ENCODE measurements around the gene RRP9. TPM values are rescaled to one million over a fixed set of nuclear protein-coding genes. Genes with fewer than 3 reads are reported as not detected.

The RRP9 gene
- total RNA-seq, 2 donors from 2014 or later = 8.0 to 13.2 TPM

GRCh38 chr3:51933471-51934138 is 8.1 kb downstream of the RRP9 start:
- Histone ChIP-seq H3K9me3 (no peaks in the 10 kb centered on the region), H3K4me3 (no peak overlapping the region), H3K36me3 (replicated peaks in 1 of 2; ENCODE audit: insufficient read depth in 1 of 2, low read depth in 2 of 2) (peaks cover 9 to 24% of the 10 kb centered on the region in 2 donors), H3K27ac (no peak overlapping the region), H3K4me1 (no peaks in the 10 kb centered on the region), H3K27me3 (no peaks in the 10 kb centered on the region)
- no peak for DNase-seq
- WGBS, 2 donors = 92 to 93% methylated on average over 11 to 13 of the region's 13 CpGs
- intact Hi-C loops (cut with DNase I) = no loop called here
- TF ChIP-seq POLR2A (IDR thresholded peaks at IDR 0.05) (no peak), CTCF (IDR thresholded peaks at IDR 0.05) (no peak)
- ATAC-seq = no peak

GRCh38 chr3:51932471-51933370 is 9.0 kb downstream of the RRP9 start:
- ATAC-seq = no peak
- no peak for DNase-seq
- H3K4me3 ChIP-seq = no peak overlapping the region
- no peaks in the 10 kb centered on the region for H3K27me3 ChIP-seq
- intact Hi-C loops (cut with DNase I) = no loop called here
- peaks cover 9 to 22% of the 10 kb centered on the region in 2 donors for H3K36me3 ChIP-seq (replicated peaks in 1 of 2; ENCODE audit: insufficient read depth in 1 of 2, low read depth in 2 of 2)
- H3K9me3 ChIP-seq = no peaks in the 10 kb centered on the region
- H3K27ac ChIP-seq = no peak overlapping the region
- H3K4me1 ChIP-seq = no peaks in the 10 kb centered on the region
- TF ChIP-seq POLR2A (IDR thresholded peaks at IDR 0.05) = no peak
- no peak for TF ChIP-seq CTCF (IDR thresholded peaks at IDR 0.05)
- 94 to 100% methylated on average over 9 to 15 of the region's 15 CpGs for WGBS, 2 donors

DNA sequence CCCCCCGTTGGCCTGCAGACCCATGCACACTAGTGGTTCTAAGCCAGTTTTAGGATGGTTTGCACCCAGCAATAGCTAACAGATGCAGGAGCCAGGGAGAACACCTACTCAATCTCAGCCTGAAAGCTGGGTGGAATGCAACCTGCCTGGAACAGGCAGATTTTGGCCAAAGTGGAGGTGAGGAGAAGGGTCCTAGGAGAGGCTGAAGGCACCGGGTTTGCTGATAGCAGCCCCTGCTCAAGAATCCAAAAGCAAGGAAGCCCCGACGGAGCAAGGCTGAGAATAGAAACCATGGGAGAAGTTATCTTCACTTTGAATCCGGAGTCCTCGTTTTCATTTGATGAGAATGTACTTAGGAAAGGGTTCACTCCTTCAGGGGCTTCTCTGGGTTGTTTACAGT is 9.9 kb downstream of the RRP9 start:
- ATAC-seq = no peak
- intact Hi-C loops (cut with DNase I) = no loop called here
- 84 to 86% methylated on average over 6 of the region's 6 CpGs for WGBS, 2 donors

GRCh38 chr3:51930439-51930838 is 11.3 kb downstream of the RRP9 start:
- no peak for TF ChIP-seq POLR2A (IDR thresholded peaks at IDR 0.05)
- no peak for TF ChIP-seq CTCF (IDR thresholded peaks at IDR 0.05)

More for the DNA sequence above, 9.9 kb downstream of the RRP9 start:
- TF ChIP-seq CTCF (IDR thresholded peaks at IDR 0.05) (no peak), POLR2A (IDR thresholded peaks at IDR 0.05) (no peak)
- Histone ChIP-seq H3K36me3 (replicated peaks in 1 of 2; ENCODE audit: insufficient read depth in 1 of 2, low read depth in 2 of 2) (peaks cover 9 to 18% of the 10 kb centered on the region in 2 donors), H3K4me1 (no peaks in the 10 kb centered on the region), H3K27me3 (no peaks in the 10 kb centered on the region), H3K4me3 (no peak overlapping the region), H3K27ac (no peak overlapping the region), H3K9me3 (no peaks in the 10 kb centered on the region)
- no peak for DNase-seq

More at GRCh38 chr3:51930439-51930838, 11.3 kb downstream of the RRP9 start:
- intact Hi-C loops (cut with DNase I) = no loop called here
- WGBS, 2 donors = 100% methylated on average over 1 of the region's 1 CpG; no CpG with 5 or more reads in 1 of the 2 donors
- peaks cover under 1 to 15% of the 10 kb centered on the region in 2 donors for H3K36me3 ChIP-seq (replicated peaks in 1 of 2; ENCODE audit: insufficient read depth in 1 of 2, low read depth in 2 of 2)
- H3K9me3 ChIP-seq = no peaks in the 10 kb centered on the region
- DNase-seq (no peak), ATAC-seq (no peak)
- H3K4me1 ChIP-seq = no peaks in the 10 kb centered on the region
- H3K4me3 ChIP-seq = no peak overlapping the region
- no peak overlapping the region for H3K27ac ChIP-seq
- no peaks in the 10 kb centered on the region for H3K27me3 ChIP-seq
